NCI-H82 treated with DMSO at 0.1 percent for 48 hours (cell line): ENCODE results near the gene PDGFB.
A peak's percentile ranks its signal among the peaks of the same experiment; 100 is the strongest.

Experiments
- DNase-seq: peaks from one replicate; lab custom pipeline; 2025; ENCODE audit not compliant: unreplicated experiment; lab: John Stamatoyannopoulos, UW

The PDGFB gene

GRCh38 chr22:39277142-39277607 lies 32.4 kb upstream of the PDGFB start:
- no peak for DNase-seq

GRCh38 chr22:39276440-39277141 lies 31.8 kb upstream of the PDGFB start:
- no peak for DNase-seq

GRCh38 chr22:39275814-39276439 lies 31.1 kb upstream of the PDGFB start:
- DNase-seq = peak; percentile 5

GRCh38 chr22:39273950-39274887 lies 29.4 kb upstream of the PDGFB start:
- DNase-seq = no peak

GRCh38 chr22:39270792-39271191 lies 26.0 kb upstream of the PDGFB start:
- no peak for DNase-seq

GRCh38 chr22:39270280-39270679 lies 25.5 kb upstream of the PDGFB start:
- DNase-seq = no peak

GRCh38 chr22:39269095-39269790 lies 24.5 kb upstream of the PDGFB start:
- DNase-seq = no peak

- no peak for DNase-seq
These were observed 23.9 kb upstream of the PDGFB start for GRCh38 chr22:39268645-39269044.

- no peak for DNase-seq
These were observed 23.2 kb upstream of the PDGFB start for GRCh38 chr22:39267974-39268373.

- DNase-seq = no peak
These were observed 21.7 kb upstream of the PDGFB start for GRCh38 chr22:39266398-39267030.

- no peak for DNase-seq
These were observed 20.5 kb upstream of the PDGFB start for GRCh38 chr22:39265143-39265886.

- no peak for DNase-seq
These were observed 19.7 kb upstream of the PDGFB start for GRCh38 chr22:39264349-39265038.

- DNase-seq = no peak
These were observed 19.0 kb upstream of the PDGFB start for GRCh38 chr22:39263626-39264348.

- DNase-seq = no peak
These were observed 14.9 kb upstream of the PDGFB start for GRCh38 chr22:39259666-39260065.

GRCh38 chr22:39257901-39258475 lies 13.2 kb upstream of the PDGFB start:
- DNase-seq = no peak

GRCh38 chr22:39256979-39257378 lies 12.2 kb upstream of the PDGFB start:
- no peak for DNase-seq

- DNase-seq = no peak
These were observed 11.4 kb upstream of the PDGFB start for GRCh38 chr22:39256186-39256552.

GRCh38 chr22:39255449-39256185 lies 10.8 kb upstream of the PDGFB start:
- no peak for DNase-seq
